Limb (tissue), 2 donors: ENCODE data around the gene CUL9.
A peak's percentile ranks its signal among the peaks of the same experiment; 100 is the strongest.

Experiments
- DNase-seq, 2 donors: peaks; one replicate each; pipeline ENCODE4 v3.0.0-alpha.2; 2016; ENCODE audit errors: extremely low spot score in 2 of 2

Gene CUL9

DNA sequence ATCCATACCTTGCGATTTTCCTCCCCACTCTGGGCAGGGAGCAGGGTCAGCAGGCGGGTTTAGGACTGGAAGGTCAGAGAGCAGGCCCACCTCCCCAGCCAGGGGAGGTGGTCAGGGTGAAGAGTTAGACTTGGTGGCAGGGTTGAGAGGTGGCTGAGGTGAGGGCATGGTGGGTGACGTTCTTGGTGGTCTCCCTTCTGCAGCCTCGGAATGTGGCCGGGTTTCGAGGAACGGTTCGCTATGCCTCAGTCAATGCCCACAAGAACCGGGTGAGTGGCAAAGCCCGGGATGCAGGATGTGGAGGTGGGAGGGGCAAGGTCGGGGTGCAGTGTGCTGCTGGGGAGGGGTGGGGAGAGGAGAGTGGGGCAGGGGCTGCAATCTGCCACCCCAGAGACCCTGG is 72.8 kb downstream of the CUL9 start:
- no peak for DNase-seq

DNA sequence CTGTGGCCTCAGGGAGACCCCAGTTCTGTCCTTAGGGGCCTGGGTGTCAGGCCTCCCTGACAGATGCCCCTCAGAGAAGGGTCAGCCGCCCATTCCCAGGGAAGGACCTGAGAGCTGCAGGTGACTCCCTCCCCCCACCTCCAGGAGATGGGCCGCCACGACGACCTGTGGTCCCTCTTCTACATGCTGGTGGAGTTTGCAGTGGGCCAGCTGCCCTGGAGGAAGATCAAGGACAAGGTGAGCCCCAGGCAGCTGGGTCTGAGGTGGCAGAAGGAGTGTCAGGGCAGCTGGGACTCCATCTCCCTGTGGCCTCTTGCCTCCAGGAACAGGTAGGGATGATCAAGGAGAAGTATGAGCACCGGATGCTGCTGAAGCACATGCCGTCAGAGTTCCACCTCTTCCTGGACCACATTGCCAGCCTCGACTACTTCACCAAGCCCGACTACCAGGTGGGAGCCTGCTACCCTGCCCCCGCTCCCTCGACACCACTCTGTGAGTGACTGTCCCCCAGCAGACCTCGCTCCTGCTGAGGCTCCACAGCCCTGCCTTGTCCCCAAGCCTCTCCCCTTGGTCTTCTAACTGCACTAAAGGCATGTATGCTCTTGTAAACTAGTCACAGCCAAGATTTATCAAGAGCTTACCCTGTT is 73.5 kb downstream of the CUL9 start:
- no peak for DNase-seq

DNA sequence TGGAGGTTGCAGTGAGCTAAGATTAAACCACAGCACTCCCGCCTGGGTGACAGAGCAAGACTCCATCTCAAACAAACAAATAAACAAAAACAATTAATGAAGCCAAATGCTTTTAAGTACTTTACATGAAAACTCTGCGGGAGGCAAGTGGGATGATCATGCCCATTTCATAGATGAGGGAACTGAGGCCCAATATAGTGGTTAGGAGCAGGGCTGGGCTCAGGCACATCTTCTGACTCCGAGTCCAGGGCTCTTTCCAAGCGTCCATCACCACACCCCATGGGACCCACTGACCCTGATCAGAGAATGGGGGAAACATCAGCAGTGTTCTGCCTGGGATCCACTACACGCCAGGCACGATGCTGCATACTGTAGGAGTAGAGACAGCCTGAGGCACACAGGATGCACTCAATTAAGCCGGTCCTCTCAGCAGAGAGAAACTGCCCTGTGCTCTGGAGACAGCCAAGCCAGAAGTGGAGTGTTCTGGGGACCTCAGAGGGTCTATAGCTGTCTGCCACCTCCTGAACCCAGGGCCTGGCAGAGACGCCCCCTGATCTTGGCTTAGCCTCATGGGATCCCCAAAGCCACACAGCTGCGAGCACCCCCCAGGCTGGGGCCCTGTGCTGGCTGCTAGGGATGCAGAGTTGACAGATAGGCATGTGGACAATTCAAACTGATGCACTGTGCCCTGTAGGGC is 74.8 kb downstream of the CUL9 start:
- DNase-seq, result no peak

DNA sequence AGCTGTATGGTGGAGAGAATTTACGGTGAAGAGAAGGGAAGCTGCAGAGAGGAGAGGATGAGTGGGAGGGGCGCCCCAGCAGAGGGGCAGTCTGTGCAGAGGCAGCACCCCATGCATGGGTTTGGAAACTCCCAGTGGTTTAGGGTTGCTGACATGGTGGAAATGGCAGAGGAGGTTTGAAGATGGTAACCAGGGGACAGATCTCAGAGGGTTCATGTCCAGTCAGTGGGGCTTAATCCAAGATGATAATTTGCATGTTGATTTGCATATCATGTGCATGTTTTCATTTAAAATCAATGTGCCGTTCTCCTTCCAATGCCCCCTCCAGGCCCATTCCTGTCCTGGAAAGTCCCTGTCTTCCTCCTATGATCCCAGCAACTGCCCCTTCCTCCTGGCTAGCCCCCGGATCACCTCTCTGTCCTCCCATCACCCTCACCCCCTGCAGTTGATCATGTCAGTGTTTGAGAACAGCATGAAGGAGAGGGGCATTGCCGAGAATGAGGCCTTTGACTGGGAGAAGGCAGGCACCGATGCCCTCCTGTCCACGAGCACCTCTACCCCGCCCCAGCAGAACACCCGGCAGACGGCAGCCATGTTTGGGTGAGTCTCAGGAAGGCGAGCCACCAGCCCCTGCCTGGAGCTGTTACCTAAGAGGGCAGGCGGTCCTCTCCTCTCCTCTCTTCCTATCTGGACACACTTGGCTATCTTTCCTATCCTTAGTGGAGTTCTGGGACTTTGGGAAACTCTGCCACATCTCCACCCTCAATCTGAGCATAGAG is 75.6 kb downstream of the CUL9 start:
- DNase-seq, result no peak

DNA sequence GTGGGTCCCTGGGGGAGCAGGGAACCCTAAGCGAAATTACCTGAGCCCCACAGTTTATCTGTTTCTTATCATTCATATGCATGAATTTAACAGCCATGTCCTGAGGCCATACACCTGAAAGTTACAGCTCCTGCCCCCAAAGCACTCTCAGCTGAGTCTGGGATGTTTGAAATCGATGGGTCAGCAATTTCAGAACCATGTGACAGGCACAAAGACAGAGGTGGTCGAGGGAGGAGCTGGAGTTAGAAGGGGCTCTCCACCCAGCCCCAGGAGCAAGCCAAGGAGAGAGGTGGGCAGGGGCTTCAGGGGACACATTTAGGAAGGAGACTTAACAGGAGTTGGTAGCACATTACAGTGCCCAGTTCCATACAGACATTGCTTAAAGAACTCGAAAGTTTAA is 76.2 kb downstream of the CUL9 start:
- DNase-seq, result no peak

DNA sequence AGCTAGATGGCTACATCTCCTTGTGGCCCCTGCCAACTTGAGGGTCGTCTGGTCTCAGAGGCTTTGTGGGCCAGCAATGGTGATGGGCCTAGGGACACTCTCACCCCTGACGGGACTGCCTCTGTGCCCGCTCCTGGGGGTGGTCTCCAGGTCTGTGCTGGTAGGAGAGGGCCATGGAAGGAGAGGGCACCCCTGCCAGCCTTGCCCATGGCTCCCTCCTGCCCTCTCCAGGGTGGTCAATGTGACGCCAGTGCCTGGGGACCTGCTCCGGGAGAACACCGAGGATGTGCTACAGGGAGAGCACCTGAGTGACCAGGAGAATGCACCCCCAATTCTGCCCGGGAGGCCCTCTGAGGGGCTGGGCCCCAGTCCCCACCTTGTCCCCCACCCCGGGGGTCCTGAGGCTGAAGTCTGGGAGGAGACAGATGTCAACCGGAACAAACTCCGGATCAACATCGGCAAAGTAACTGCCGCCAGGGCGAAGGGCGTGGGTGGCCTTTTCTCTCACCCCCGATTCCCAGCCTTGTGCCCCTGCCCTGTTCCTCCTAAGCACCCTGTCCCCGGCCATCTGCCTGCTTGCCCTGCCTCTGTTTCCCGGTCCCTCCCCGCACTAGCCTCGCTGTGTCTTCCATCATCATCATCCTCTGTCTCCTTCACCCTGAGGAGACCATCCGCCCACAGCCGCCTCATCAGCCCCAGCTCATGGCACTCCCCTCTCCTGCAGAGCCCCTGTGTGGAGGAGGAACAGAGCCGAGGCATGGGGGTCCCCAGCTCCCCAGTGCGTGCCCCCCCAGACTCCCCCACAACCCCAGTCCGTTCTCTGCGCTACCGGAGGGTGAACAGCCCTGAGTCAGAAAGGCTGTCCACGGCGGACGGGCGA is 77.1 kb downstream of the CUL9 start:
- DNase-seq, result no peak

DNA sequence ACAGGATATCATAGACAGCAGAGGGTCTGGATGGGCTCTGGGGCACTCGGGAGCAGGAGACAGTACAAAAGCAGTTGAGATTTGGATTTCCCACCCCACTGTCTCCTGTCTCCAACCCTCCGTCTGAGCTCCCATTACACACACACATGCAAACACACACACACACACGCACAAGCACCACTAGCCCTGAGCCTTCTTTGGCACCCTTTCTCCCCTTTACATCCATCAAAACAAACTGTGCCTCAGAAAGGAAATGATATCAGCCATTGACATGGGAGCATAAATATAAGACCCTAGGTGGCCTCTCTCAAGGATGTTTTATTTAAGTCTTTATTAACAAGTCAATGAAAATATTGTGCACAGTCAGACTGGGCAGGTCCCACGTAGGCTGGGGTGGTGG is 78.8 kb downstream of the CUL9 start:
- no peak for DNase-seq

DNA sequence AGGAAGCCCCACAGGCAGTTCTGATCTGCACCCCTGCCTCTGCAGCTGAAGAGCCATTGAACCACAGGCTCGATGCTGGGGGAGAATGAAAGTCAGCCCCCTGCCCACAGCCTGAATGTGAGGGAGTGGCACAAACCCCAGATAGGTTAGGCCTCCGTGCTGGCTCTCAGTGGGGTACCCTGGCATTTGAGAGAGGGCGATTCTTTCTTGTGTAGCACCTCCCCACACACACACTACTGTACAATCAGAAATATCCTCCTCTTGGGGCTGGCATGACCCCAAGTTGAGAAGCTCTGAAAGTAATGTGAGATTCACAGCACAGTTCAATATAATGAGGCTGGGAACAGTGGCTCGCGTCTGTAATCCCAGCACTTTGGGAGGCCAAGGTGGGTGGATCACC is 79.2 kb downstream of the CUL9 start:
- no peak for DNase-seq

DNA sequence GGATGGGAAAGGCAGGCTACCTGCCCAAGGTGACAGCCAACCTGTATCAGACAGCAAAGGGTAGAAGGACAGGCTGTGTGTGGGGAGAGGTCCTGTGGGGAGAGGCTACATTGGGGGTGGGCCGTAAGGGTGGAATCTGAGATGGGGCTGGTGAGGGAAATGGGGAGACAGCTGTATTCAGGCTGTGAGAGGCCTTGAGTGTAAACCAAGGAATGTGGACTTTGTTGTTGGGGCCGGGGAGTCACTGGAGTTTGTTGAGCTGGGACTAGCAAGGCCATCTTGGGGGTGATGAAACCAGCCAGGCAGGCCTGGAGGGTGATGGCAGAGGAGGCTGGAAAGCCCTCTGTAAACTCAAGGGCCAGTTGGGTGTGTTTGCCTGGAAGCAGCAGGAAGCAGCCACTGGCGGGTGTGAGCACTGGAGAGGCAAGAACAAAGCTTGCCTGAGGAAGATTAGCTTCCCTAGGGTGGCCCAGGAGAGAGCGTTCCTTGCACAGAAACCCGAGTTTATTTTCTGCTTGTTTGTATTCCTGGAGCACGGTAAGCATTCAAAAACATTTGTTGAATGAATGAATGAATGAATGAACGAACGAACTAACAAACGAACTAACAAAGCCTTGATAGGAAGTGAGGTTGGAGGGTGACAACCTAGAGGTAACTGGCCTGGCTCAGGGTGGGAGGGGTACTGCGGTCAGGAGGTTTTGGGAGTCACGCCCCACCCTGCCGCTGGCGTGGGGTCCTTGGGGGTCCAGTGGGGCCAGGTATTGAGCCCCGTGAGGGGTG is 80.2 kb downstream of the CUL9 start:
- no peak for DNase-seq

DNA sequence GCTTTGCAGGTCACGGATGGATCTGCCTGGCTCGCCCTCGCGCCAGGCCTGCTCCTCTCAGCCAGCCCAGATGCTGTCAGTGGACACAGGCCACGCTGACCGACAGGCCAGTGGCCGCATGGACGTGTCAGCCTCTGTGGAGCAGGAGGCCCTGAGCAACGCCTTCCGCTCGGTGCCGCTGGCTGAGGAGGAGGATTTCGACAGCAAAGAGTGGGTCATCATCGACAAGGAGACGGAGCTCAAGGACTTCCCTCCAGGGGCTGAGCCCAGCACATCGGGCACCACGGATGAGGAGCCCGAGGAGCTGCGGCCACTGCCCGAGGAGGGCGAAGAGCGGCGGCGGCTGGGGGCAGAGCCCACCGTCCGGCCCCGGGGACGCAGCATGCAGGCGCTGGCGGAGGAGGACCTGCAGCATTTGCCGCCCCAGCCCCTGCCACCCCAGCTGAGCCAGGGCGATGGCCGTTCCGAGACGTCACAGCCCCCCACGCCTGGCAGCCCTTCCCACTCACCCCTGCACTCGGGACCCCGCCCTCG is 80.9 kb downstream of the CUL9 start:
- DNase-seq, result no peak

DNA sequence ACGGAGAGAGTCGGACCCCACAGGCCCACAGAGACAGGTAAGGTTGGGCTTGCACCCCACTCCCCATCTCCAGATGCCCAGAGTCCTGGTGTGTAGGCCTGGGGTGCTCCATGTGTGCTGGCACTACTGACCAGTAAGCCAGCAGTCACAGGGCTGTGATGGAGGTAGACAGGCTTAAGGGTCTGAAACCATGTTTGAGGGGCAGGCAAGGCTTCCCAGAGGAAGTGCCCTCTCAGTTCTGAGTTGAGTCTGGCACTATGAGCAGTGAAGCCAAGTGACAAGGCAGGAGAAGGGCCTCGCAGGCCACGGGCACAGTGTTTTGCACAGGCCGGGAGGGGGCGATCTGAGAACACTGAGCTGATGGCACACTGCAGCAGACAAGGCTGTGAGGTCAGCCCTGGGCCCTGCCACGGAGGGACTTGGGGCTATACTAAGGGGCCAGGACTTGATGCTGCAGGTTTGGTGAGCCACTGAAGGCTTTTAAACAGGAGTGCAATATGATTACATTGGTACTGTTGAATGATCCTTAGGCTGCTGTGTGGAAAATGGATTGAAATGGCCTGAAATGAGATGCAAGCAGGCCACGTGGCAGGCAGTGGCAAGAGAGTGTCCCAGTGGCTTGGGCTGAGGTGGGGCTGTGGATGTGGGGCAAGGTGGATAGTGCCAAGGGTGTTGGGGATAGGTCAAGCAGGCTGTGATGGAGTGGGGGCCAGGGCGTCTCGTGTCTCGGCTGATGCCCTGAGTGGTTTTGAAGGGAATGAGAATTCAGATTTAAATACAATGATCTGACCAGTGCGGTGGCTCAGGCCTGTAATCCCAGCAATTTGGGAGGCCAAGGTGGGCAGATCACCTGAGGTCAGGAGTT is 81.5 kb downstream of the CUL9 start:
- DNase-seq, result peak in 1 of 2 donors; percentile 75

DNA sequence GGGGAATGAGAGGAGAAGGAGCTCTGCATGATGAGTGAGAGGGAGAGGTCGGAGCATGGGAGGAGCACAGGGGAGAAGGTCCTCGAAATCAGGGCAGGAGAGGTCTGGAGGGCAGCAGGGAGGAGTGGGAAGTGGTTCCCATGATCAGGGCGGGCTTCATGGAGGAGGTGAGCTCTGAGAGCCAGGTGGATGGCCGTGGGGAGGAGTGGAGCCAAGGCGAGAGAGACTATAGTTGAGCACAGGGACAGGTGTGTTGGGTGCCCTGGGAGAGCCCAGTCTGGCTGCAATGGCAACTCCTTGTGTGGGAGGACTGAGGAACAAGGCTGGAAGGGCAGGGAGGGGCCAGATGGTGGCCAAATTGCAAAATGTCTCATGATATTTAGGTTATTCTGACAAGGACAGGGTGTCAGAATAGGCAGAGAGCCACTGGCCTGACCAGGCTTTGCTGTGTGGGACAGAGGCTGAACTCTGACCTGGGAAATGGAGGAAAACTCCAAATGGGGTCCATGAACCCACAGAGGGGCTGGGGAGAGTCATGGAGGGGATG is 82.7 kb downstream of the CUL9 start:
- DNase-seq, result no peak

DNA sequence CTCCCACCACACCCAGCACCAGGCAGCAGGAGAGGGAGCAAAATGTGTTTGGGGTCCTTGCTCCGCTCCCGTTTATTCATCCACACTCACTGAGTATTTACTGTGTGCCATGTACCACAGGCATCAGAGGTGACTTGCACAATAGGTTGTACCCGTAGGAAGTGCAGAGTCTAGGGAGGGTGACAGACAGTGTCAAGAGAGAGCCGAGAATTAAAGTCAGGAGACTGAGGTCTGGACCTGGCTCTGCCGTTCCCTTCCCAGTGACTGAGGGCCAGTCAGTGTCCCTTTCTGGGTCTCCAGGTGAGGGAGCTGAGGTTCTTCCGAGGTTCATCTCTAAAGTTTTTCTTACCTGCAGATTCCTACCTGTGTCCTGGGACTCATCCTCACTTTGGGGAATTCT is 83.6 kb downstream of the CUL9 start:
- no peak for DNase-seq

DNA sequence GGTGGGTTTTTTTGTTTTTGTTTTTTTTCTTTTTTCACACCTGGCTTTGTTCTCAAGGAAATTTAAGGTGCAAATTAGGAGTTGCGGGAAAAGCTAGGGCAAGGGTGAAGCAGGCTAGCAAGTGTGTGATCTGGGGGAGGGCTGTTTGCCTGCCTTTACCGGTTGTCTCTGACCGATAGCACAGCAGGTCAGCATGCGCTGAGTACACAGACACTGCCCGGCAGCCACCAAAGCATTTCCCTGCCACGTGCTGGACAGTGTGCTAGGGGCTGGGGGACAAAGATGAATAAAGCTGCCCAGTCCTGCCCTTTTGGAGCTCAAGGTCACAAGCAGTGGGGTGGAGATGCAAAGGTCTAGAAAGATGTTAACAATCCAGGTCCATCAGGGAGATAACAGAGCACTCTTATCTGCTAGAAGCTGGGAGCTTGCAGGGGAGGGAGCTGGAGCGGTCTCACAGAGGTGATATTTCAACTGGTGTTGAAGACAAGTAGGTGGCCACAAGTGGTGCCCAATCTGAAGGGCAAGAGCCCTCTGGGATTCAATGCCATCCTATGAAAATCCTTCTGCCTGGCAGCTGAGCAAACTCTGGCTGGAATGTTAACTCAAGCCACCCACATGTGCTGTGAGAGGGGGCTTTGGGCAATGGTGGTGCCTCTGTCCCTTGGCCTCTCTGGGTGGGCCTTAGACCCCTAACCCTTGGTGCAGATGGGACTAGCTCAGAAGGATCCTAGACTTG is 85.8 kb downstream of the CUL9 start:
- DNase-seq, result no peak

DNA sequence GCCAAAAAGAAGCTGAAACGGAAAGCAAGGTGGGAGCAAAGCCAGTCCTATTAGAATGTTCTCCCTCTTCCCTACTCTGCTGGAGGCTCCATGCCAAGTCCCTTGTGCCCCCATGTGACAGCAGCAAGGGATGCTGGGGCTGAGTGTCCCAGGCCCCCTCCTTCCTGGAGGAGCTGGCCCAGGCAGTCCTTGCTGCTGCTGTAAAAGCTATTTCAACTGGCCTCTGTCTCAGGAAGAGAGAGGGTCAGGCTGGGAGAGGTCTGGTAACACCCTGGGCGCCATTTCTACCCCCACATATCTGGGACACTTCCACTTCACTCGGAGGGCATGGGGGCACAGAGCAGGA is 86.3 kb downstream of the CUL9 start:
- DNase-seq, result no peak

DNA sequence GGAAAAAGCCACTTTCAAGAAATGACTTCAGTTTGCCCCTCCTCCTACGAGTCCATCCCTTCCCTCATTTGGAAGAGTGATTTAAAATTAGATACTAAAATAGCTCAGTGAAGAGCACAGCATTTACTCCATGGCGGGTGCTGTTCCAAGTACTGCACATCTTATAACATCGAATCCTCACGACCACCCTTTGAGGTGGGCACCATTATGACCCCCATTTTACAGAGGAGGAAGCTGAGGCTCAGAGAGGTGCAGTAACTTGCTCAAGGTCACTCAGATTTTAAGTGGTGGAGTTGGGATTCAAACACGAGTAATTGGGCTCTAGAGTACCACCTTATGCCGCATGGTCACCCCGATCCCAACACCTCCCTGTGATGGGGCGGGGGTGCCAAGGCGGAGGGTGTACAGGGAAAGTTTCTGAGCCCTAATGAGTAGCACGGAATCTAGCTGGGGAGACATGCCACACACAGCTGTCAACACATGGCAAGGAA is 86.8 kb downstream of the CUL9 start:
- DNase-seq, result no peak

DNA sequence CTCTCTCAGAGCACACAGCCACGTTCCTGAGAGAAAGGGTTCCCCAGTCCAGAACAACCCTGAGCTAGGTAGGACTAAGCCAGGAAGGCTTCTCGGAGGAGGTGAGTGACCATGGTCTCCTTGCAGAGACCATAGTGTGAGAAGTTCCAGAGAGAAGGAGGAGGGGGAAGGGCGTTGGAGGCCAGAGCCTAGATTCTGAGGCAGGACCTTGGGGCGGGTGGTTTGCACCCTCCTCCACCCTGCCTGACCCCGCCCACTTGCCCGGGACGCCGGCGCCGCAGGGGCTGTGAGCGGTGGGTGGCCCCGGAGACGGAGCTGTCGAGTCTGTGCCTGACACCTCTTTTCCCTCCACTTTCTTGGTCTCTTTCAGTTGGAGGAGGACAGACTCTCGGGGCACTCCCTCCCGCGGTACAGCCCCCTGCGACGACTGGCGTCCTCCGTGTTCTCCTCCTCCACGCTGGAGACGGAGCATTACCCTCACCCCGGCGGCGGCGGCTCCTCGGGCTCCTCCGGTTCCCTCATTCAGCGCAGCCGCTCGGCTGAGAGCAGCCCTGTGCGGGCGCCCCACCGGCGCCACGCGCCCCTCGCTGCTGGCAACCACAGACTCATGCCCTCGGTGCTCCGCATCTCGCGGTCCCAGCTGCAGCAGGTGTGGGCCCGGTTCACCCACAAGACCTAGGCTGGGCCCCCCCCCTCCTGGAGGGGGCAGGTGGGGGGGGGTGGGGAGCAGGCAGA is 87.4 kb downstream of the CUL9 start:
- peak in 1 of 2 donors; percentile 53 for DNase-seq
